ENCODE data around the gene DEFB121. TPM values are rescaled to one million over a fixed set of nuclear protein-coding genes. Genes with fewer than 3 reads are reported as not detected.
"Not testable (repeated sequence)": the region's sequence is repeated elsewhere in the genome, so short reads cannot be mapped to it uniquely, and the experiment has no call there.

DEFB121 gene, protein sequence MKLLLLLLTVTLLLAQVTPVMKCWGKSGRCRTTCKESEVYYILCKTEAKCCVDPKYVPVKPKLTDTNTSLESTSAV
- not detected for polyA plus RNA-seq (ENCODE audit: insufficient read length in 4 of 4)

DNA sequence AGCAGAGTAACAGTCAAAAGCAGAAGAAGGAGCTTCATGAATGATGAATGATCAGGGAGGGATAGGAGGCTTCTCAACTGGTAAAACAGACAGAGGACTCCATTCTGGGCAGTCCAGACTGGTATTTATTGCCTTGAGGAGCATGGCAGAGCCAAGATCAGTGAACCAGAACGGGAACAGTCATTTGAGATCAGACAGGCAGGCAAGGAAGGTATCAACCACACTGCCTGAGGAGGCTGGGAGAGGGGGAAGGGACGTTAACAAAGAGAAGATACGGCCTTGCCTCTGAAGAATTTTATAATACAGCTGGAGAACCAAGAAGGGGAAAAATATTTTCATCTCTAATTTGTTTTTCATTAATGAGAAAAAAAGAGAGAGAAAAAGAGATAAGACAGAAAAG lies at the start of gene DEFB121:
Gene DEFB121, minus strand, starts transcription at position 101 of the 400 bp plus-strand sequence. Its CDS starts 63 bp downstream, at position 38.
- DNase-seq (ENCODE audit: low read depth in 4 of 4, low spot score in 3 of 4), result no peak

GRCh38 chr20:31454361-31454760 lies 48.3 kb upstream of the DEFB121 start:
- DNase-seq (ENCODE audit: low read depth in 4 of 4, low spot score in 3 of 4), result no peak

DNA sequence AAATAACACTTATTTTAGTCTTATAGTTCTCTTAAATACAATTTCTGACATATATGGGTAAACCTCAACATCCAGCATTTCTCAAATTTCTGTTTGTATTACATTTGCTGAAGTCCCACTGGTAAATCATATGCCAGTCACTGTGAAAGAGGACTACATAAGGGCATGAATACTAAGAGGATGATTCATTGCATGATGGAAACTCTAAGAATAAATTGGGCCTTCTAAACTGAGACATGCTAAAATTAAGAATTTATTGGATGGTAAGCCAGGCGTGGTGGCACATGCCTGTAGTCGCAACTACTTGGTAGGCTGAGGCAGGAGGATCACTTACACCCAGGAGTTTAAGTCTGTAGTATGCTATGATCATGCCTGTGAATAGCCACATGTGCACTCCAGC lies 46.6 kb upstream of the DEFB121 start:
- no peak for DNase-seq (ENCODE audit: low read depth in 4 of 4, low spot score in 3 of 4)

GRCh38 chr20:31449511-31450414 lies 43.7 kb upstream of the DEFB121 start:
- no peak for DNase-seq (ENCODE audit: low read depth in 4 of 4, low spot score in 3 of 4)

DNA sequence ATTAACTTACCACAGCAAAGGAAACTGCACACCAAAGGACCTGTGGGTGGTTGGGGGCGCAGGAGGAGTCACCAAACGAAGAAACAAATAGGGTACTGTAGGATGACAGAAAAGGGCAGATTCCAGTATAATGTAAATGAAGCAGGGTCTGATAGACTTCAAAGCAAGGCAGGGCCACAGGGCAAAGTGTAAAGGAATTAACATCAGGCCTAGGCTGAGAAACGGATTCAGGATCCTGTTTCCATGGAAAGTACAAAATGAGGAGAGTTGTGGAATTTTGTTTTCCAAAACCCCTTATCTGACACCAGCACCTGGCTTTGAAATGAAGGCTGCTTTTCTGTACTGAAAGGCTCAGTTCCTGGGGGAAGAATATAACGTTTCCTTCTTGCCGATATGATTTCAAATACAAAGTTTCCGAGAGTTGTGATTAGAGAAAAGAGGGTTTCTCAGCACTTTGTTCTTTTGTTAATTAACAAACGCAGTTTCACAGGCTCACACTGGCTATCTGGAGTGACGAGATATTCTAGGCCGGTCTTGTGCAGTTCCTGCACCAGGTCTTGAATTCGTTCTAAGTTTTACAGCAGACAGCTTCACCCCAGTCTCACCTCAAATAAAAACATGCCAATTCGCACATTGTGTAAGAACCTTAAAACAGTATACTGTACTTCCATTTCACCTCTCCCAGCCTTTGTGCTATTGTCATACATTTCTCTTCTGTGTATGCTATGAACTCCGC lies 40.2 kb upstream of the DEFB121 start:
- no peak for DNase-seq (ENCODE audit: low read depth in 4 of 4, low spot score in 3 of 4)

GRCh38 chr20:31440012-31440659 lies 34.1 kb upstream of the DEFB121 start, which contains the start of gene DEFB123:
DEFB123 (plus strand) TSS chr20:31440632; CDS start chr20:31440699, 67 bp downstream.
- no peak for DNase-seq (ENCODE audit: low read depth in 4 of 4, low spot score in 3 of 4)

DNA sequence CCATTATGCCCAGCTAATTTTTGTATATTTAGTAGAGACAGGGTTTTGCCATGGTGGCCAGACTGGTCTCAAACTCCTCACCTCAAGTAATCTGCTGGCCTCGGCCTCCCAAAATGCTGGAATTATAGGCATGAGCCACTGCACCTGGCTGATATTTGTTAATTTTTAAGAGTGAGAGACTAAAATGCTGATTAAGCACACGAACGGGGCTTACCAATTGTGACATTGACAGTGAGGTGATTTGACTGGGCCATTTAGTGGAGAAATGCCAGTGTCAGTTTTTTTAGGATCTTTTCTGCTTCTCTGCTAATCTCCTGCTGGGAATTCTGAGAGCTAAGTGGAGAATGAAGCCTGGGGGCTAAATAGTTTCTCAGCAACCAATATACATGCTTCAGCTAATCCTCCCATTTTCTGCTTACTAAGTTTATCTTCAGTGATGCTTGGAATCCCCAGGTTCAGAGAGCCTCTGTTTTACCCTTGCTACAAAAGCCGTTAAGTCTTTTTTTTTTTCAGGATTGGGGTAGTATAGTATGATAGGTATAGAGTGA lies 24.6 kb upstream of the DEFB121 start:
- DNase-seq (ENCODE audit: low read depth in 4 of 4, low spot score in 3 of 4), result no peak

GRCh38 chr20:31427576-31427975 lies 21.6 kb upstream of the DEFB121 start:
- not testable (repeated sequence) for DNase-seq (ENCODE audit: low read depth in 4 of 4, low spot score in 3 of 4)

- not testable (repeated sequence) for DNase-seq (ENCODE audit: low read depth in 4 of 4, low spot score in 3 of 4)
Observed at GRCh38 chr20:31426891-31427551, 21.0 kb upstream of the DEFB121 start.

DNA sequence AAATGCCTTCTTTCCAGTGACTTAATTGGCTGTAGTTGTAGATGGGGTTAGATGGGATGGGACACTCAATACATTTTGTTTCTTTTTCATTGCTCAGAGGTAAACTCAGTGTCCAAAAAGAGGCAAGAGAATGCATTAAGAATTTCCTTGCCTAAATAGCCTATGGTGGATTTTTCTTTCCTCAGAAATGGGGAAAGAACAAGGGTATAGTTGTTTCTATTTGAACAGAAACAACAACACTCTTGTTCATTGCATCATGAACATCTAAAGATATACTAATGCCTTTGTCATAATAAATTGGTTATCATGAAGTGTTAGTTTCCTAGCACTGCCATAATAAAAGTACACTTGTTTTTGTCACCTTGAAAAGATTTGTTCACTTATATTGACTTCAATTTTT lies 19.8 kb upstream of the DEFB121 start:
- DNase-seq (ENCODE audit: low read depth in 4 of 4, low spot score in 3 of 4), result no peak

DNA sequence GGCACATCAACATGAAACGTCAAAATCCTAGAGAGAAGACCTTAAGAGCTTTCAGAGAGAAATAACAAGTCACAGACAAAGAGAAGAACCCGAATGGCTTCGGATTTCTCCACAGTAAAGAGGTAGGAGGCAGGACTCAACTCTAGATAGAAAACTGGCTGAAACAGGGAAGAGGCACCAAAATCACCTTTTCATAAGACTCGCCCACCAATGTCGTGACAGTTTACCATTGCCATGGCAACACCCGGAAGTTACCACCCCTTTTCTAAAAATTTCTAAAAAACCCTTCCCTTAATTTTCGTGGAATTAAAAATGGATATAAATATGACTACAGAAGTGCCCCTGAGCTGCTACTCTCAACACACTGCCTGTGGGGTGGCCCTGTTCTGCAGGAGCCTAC lies 12.3 kb upstream of the DEFB121 start:
- no peak for DNase-seq (ENCODE audit: low read depth in 4 of 4, low spot score in 3 of 4)

DNA sequence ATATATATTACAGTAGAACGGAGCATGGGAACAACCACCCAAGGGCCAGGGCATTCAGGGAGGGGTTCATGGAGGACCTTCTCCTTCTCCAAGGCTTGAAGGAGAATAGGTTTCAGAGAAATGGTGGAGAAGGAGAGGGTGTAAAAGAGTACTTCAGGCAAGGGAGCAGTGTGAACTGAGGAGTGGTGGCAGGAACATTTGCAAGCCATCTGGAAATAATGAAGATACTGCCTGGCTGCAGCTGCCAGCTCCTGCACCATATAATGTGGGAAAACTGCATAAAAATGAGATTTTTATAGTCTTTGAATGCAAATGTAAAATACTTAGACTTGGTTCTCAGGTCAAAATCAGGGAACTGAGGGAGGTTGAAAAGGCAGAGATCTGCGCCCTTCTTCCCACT lies 9.6 kb upstream of the DEFB121 start:
- no peak for DNase-seq (ENCODE audit: low read depth in 4 of 4, low spot score in 3 of 4)

- no peak for DNase-seq (ENCODE audit: low read depth in 4 of 4, low spot score in 3 of 4)
Observed at GRCh38 chr20:31414381-31414780, 8.4 kb upstream of the DEFB121 start.

- no peak for DNase-seq (ENCODE audit: low read depth in 4 of 4, low spot score in 3 of 4)
Observed at GRCh38 chr20:31410011-31410410, 4.0 kb upstream of the DEFB121 start.

- no peak for DNase-seq (ENCODE audit: low read depth in 4 of 4, low spot score in 3 of 4)
Observed at GRCh38 chr20:31403886-31404285, 2.1 kb downstream of the DEFB121 start.

GRCh38 chr20:31394900-31395299 lies 11.1 kb downstream of the DEFB121 start:
- no peak for DNase-seq (ENCODE audit: low read depth in 4 of 4, low spot score in 3 of 4)

DNA sequence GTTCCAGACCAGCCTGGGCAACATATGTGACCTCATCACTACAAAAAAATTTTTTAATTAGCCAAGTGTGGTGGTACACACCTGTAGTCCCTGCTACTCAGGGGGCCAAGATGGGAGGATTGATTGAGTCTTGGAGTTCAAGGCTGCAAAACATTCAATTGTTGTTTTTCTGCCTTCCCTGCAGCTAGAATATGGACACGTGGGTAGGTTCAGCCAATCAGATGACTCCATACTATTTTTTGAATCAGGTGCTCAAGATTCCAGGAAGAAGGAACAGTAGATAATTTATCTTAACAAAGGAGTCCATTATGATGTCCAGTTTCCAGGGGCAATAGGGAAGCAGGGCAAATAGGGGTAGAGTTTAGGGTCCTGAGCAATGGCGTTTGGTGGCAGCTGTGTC lies 13.2 kb downstream of the DEFB121 start:
- DNase-seq (ENCODE audit: low read depth in 4 of 4, low spot score in 3 of 4), result no peak

- no peak for DNase-seq (ENCODE audit: low read depth in 4 of 4, low spot score in 3 of 4)
Observed at GRCh38 chr20:31390490-31390889, 15.5 kb downstream of the DEFB121 start, which contains the start of gene DEFB119. DEFB119 (minus strand) TSS chr20:31390590; CDS start chr20:31390483, 107 bp downstream.

DNA sequence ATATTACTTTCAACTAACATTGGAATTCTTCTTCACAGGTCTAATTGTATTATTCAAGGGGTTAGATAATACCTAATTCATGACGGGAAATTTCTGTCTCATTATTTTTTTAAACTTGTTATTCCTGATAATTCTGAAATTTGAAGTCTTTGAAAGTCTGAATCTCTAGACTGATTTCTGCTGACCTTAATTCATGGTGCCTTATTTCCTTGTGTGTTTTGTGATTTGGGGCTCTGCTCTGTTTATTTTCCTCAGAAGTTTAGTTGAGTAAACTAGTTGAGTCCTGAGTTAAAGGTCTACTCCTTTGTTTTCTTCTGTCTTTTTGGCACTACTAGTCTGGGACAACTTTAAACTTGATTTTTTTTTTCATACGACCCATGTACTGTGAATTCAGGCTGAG lies 31.7 kb downstream of the DEFB121 start:
- DNase-seq (ENCODE audit: low read depth in 4 of 4, low spot score in 3 of 4), result no peak

DNA sequence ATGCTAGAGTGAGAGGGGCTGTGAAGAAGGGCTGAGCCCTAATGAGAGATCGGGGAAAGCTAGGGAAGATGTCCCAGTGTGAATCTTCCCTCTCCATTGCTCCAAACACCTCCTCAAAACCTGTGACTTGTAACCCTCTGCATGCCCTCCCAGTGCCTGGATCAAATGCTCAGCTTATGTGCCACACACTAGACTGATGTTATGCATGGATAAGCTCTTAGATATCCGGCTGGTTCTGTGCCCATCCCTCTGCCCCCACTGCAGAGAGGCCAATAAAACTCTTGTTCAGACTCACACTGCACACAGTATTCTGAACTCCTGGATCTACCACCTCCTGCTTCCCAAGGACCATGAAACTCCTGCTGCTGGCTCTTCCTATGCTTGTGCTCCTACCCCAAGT lies 37.7 kb downstream of the DEFB121 start, which contains the start of gene DEFB118:
Gene DEFB118, plus strand, starts transcription at position 301 of the 400 bp plus-strand sequence. Its CDS starts 50 bp downstream, at position 351.
- DNase-seq (ENCODE audit: low read depth in 4 of 4, low spot score in 3 of 4), result no peak

Data from right renal pelvis (tissue), 4 donors.